ENCODE data around the gene DNMBP. TPM values are rescaled to one million over a fixed set of nuclear protein-coding genes. Genes with fewer than 3 reads are reported as not detected.

Gene DNMBP
- polyA plus RNA-seq, 2 of the 4 experiments (the other 2 are of a cell fraction), result 13.7 to 20.3 TPM

DNA sequence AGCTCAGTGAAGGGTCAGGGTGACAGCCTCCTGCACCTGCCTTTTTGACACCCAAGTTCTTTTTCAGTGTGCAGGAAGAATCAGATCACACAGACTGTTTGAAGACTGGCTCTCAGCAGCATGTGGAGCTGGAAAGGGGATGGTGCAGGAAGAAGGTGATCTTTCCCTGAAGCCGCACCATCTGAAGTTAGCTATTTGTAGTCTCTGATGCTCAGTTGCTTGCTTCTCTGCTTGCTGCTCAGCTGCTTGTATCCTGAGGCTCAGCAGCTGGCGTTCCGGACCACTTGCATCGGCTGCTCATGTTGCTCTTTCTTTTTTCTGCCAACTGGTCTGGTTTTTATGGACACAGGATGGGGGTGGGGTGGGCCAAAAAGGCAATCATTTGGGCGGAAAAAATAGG lies 15.8 kb upstream of the DNMBP start (continued):
- no peak for TF ChIP-seq HES2 (IDR thresholded peaks at IDR 0.05)
- no peak for TF ChIP-seq RARB (CRISPR knock-in tag; IDR thresholded peaks at IDR 0.05)
- TF ChIP-seq HOXB13 (CRISPR knock-in tag; IDR thresholded peaks at IDR 0.05; ENCODE audit: low read depth), result no peak
- TF ChIP-seq, protein P1, sequence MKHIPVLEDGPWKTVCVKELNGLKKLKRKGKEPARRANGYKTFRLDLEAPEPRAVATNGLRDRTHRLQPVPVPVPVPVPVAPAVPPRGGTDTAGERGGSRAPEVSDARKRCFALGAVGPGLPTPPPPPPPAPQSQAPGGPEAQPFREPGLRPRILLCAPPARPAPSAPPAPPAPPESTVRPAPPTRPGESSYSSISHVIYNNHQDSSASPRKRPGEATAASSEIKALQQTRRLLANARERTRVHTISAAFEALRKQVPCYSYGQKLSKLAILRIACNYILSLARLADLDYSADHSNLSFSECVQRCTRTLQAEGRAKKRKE (CRISPR knock-in tag; IDR thresholded peaks at IDR 0.05; ENCODE audit: low read depth), result no peak

DNA sequence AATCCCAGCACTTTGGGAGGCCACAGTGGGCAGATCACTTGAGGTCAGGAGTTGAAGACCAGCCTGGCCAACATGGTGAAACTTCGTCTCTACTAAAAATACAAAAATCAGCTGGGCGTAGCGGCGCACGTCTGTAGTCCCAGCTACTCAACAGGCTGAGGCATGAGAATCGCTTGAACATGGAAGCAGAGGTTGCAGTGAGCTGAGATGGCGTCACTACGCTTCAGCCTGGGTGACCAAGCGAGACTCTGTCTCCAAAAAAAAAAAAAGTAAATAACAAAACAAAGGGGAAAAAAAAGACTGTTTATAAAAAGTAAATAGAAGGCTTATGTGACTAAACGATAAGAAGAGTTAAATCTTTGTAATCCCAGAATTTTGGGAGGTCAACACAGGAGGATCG lies 15.0 kb upstream of the DNMBP start:
- ChIA-PET CTCF (interaction anchor here (2.2 to 9.9 kb wide), 3 partner anchors 16 to 179 kb away, joined by 7 to 86 read pairs (median 11); partner anchors contain the start of gene DNMBP), POLR2A (no interaction called here)
- 78% methylated on average over 11 of the region's 11 CpGs for WGBS (ENCODE audit: missing lambda C conversion rate)
- Histone ChIP-seq H3K9me3 (peaks cover 19% of the 10 kb centered on the region), H3K27ac (no peak overlapping the region), H3K4me2 (no peak overlapping the region), H3K4me3 (no peak overlapping the region), H3K4me1 (peaks cover 43% of the 10 kb centered on the region)
- TF ChIP-seq CBX2 (IDR thresholded peaks at IDR 0.05; ENCODE audit: borderline replicate concordance, low read depth), result no peak
- TF ChIP-seq MYC (IDR thresholded peaks at IDR 0.05; ENCODE audit: borderline replicate concordance, low read length), result no peak
- no peak for TF ChIP-seq KDM1A (IDR thresholded peaks at IDR 0.05; ENCODE audit: low read depth)
- no peak for TF ChIP-seq TFCP2L1 (CRISPR knock-in tag; IDR thresholded peaks at IDR 0.05)
- no peak for TF ChIP-seq HOXB5 (CRISPR knock-in tag; IDR thresholded peaks at IDR 0.05)
- no peak for TF ChIP-seq CEBPB (IDR thresholded peaks at IDR 0.05)
- no peak for TF ChIP-seq USF2 (IDR thresholded peaks at IDR 0.05)
- TF ChIP-seq ESRRA (IDR thresholded peaks at IDR 0.05; ENCODE audit: borderline replicate concordance, low read length), result no peak
- TF ChIP-seq CBX8 (IDR thresholded peaks at IDR 0.05), result no peak
- TF ChIP-seq HDAC2 (IDR thresholded peaks at IDR 0.05), result no peak
- TF ChIP-seq RCOR1 (IDR thresholded peaks at IDR 0.05; ENCODE audit: low read depth, low read length), result no peak
- DNase-seq (ENCODE audit: low read depth in 1 of 2, low spot score in 1 of 2), result no peak
- FAIRE-seq, result no peak
- no peak for ATAC-seq

- ChIA-PET POLR2A (no interaction called here), CTCF (interaction anchor here (0.9 to 9.9 kb wide), 5 partner anchors 13 to 176 kb away, joined by 3 to 86 read pairs (median 14); partner anchors contain the start of gene DNMBP)
- Histone ChIP-seq H3K4me3 (no peak overlapping the region), H3K27ac (peak overlapping the region; percentile 19 to 93; a peak in 4 of 6 replicates), H3K4me1 (peaks cover 58% of the 10 kb centered on the region), H3K4me2 (peak overlapping the region; percentile 29), H3K9me3 (0 out of 3 replicates have a peak, but pooled peaks cover 3% of the 10 kb centered on the region)
- no peak for TF ChIP-seq CTCF (IDR thresholded peaks at IDR 0.05)
- no peak for TF ChIP-seq NR3C1 (IDR thresholded peaks at IDR 0.05)
- no peak for TF ChIP-seq HOXB5 (CRISPR knock-in tag; IDR thresholded peaks at IDR 0.05)
- TF ChIP-seq TFCP2L1 (CRISPR knock-in tag; IDR thresholded peaks at IDR 0.05), result no peak
- no peak for TF ChIP-seq ESRRA (IDR thresholded peaks at IDR 0.05; ENCODE audit: borderline replicate concordance, low read length)
- no peak for TF ChIP-seq KDM1A (IDR thresholded peaks at IDR 0.05; ENCODE audit: low read depth)
- TF ChIP-seq, protein P2, sequence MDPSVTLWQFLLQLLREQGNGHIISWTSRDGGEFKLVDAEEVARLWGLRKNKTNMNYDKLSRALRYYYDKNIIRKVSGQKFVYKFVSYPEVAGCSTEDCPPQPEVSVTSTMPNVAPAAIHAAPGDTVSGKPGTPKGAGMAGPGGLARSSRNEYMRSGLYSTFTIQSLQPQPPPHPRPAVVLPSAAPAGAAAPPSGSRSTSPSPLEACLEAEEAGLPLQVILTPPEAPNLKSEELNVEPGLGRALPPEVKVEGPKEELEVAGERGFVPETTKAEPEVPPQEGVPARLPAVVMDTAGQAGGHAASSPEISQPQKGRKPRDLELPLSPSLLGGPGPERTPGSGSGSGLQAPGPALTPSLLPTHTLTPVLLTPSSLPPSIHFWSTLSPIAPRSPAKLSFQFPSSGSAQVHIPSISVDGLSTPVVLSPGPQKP (IDR thresholded peaks at IDR 0.05; ENCODE audit: low read depth, low read length), result no peak
- no peak for FAIRE-seq
- no peak for ATAC-seq
- 49% methylated on average over 2 of the region's 2 CpGs for WGBS (ENCODE audit: missing lambda C conversion rate)
- no peak for DNase-seq (ENCODE audit: low read depth in 1 of 2, low spot score in 1 of 2)
These were observed 12.7 kb upstream of the DNMBP start for GRCh38 chr10:100022403-100022802.
